Stimulated activated CD4-positive, alpha-beta T cell treated with anti-CD3 and anti-CD28 coated beads, Interleukin-15, amount 100 ng/mL, for 1 hour (primary cell): ENCODE measurements around the gene OR5AS1.
"Not testable (repeated sequence)": the region's sequence is repeated elsewhere in the genome, so short reads cannot be mapped to it uniquely, and the experiment has no call there.

Experiments
- DNase-seq, 2 donors: peaks; one replicate each; pipeline ENCODE4 v3.0.0-alpha.2; 2020; ENCODE audit warnings: low read depth in 1 of 2, low spot score in 1 of 2

OR5AS1 gene

GRCh38 chr11:56027354-56027753, at the start of gene OR5AS1:
Gene OR5AS1 (plus strand): TSS chr11:56027654. CDS start chr11:56030419, 2,765 bp downstream.
- DNase-seq, result no peak

GRCh38 chr11:55994525-55994924, 32.9 kb upstream of the OR5AS1 start, which contains the start of gene OR5F1:
Gene OR5F1 (minus strand): TSS chr11:55994625. CDS start chr11:55994625, 0 bp downstream.
- DNase-seq, result no peak

GRCh38 chr11:56010716-56011115, 16.7 kb upstream of the OR5AS1 start:
- DNase-seq, result no peak

GRCh38 chr11:56013805-56014204, 13.6 kb upstream of the OR5AS1 start:
- no peak for DNase-seq

GRCh38 chr11:56045538-56045937, 18.1 kb downstream of the OR5AS1 start:
- DNase-seq, result no peak

- DNase-seq, result no peak
Observed at GRCh38 chr11:56048480-56048879, 21.0 kb downstream of the OR5AS1 start.

GRCh38 chr11:56049487-56049886, 22.0 kb downstream of the OR5AS1 start:
- DNase-seq, result no peak

GRCh38 chr11:56056366-56056765, 28.9 kb downstream of the OR5AS1 start:
- DNase-seq, result not testable (repeated sequence)

GRCh38 chr11:56057661-56058237, 30.3 kb downstream of the OR5AS1 start:
- not testable (repeated sequence) for DNase-seq

GRCh38 chr11:56058260-56058780, 30.9 kb downstream of the OR5AS1 start:
- DNase-seq, result not testable (repeated sequence)

GRCh38 chr11:56066980-56067379, 39.5 kb downstream of the OR5AS1 start:
- DNase-seq, result no peak
